Measurements from ENCODE around the gene APOBEC3C.
"Not testable (repeated sequence)": the region's sequence is repeated elsewhere in the genome, so short reads cannot be mapped to it uniquely, and the experiment has no call there.

The APOBEC3C gene

GRCh38 chr22:39021552-39022250, 7.6 kb downstream of the APOBEC3C start:
- no peak for DNase-seq (ENCODE audit: low spot score)

DNA sequence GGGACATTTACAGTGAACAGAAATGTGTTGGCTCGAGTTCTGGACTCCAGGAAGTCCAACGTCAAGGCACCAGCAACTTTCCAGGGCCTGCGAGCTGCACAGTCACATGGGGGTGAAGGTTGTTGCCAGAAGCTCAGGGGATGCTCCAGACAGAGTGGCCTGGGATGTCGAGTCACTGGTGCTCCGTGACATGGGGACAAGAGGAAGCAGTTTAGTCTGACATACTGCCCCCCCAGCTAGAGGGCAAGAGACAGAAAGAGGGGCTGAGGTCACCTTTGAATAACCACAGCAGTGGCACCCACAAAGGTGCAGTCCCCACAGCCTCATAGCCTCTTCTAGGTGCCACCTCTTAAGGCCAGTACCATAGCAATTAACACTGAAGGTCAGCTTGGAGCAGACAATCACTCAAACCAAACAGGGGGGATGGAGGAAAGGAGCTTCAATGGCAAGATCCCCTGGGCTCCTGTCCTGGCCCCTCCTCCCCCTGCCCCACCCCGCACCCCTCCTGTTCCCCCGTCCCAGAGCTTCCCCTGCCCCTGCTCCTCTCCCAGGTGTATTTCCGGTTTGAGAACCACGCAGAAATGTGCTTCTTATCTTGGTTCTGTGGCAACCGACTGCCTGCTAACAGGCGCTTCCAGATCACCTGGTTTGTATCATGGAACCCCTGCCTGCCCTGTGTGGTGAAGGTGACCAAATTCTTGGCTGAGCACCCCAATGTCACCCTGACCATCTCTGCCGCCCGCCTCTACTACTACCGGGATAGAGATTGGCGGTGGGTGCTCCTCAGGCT, 10.7 kb downstream of the APOBEC3C start:
- peak; percentile 38 for DNase-seq (ENCODE audit: low spot score)

DNA sequence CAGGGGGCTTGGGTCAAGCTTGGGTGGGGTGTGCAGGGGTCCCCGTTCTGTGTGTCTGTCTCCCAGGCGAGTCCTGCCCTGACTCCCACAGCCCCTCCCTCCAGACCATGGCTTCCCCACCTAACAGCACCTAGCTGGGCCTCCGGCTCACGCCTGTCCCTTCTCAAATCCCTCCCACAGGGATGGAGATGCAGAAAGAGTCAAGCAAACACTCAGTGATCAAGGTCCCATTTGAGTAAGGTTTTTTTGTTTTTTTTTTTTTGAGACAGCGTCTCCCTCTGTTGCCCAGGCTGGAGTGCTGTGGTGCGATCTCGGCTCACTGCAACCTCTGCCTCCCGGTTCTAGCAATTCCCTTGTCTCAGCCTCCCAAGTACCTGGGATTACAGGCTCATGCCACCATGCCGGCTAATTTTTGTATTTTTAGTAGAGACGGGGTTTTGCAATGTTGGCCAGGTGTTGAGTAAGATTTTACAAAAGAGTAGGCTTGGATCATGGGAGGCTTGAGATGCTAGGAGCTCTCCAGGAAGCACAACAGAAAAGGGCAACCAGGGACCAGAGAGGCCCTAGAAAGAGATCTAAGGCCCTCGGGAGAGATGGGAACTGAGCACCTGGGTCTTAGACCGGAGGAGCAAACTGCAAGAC, 12.6 kb downstream of the APOBEC3C start:
- DNase-seq (ENCODE audit: low spot score): no peak

DNA sequence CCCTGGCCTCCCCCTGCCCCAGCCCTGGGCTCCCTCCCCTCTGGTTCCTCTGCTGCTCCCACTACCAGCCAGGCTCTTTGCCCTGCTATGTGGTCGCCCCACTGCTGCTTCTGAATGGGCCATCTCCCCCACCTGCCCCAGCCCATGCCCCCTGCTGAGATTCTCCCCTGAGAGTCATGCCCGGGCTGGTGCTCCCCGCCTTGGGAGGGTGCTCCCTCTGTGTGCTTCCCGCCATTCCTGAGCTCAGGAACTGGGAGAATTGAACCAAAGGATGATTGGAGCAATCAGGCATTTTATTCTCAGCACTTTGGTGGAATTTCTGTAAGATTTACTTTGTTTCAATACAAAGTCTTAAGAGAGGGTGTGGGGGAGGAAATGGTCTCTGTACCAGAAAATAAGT, 13.7 kb downstream of the APOBEC3C start:
- no peak for DNase-seq (ENCODE audit: low spot score)

GRCh38 chr22:39028281-39028680, 14.2 kb downstream of the APOBEC3C start:
- DNase-seq (ENCODE audit: low spot score): no peak

GRCh38 chr22:39029227-39029626, 15.2 kb downstream of the APOBEC3C start:
- DNase-seq (ENCODE audit: low spot score): no peak

DNA sequence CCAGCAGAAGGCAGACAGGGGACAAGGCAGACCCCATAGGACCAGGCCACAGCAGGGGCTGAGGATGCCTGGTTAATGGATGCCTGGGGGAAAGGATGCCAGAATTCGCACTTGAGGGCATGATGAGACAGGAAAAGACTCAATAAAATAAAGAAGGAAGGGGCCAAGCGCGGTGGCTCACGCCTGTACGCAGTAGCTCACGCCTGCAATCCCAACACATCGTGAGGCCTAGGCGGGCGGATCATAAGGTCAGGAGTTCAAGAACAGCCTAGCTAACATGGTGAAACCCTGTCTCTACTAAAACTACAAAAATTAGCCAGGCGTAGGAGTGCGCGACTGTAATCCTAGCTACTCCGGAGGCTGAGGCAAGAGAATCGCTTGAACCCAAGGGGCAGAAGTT, 16.6 kb downstream of the APOBEC3C start:
- no peak for DNase-seq (ENCODE audit: low spot score)

DNA sequence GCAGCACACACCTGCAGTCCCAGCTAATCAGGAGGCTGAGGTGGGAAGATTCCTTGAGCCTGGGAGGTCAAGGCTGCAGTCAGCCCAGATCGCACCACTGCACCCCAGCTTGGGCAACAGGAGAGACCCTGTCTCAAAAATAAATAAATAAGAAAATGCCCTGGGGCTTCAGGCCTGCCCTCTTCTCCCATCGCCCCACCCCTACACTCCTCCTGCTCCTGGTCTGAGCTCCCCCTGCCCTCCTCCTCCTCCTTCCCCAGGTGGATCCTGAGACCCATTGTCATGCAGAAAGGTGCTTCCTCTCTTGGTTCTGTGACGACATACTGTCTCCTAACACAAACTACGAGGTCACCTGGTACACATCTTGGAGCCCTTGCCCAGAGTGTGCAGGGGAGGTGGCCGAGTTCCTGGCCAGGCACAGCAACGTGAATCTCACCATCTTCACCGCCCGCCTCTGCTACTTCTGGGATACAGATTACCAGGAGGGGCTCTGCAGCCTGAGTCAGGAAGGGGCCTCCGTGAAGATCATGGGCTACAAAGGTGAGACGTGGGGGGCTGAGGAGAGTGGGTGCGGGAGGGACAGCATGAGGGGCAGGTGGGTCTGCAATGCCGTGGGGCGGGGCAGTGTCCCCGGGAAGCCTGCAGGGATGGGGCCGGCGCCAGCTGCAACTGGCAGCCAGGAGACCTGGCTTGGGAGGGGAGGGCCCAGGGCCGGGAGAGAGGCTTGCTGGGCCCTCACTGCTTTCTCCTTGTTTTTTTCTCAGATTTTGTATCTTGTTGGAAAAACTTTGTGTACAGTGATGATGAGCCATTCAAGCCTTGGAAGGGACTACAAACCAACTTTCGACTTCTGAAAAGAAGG, 17.6 kb downstream of the APOBEC3C start:
- DNase-seq (ENCODE audit: low spot score): not testable (repeated sequence)

DNA sequence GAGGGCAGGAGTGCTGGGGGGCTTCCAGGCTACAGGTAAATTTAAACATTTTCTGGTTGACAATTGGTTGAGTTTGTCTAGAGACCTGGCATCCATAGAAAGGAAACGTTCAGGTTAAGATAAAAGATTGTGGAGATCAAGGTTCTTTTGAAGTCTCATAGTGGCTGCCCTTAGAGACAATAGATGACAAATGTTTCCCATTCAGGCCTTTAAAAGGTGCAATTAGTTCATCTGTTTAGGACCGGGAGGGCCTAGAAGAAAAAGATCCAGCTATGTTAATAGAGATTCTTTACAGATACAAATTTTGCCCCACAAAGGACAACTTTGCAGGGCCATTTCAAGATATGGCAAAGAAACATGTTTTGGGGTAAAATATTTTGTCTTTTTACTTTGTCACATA, 23.0 kb downstream of the APOBEC3C start:
- not testable (repeated sequence) for DNase-seq (ENCODE audit: low spot score)

GRCh38 chr22:39039306-39040126, 25.5 kb downstream of the APOBEC3C start:
- DNase-seq (ENCODE audit: low spot score): no peak

GRCh38 chr22:39040155-39040537, 26.1 kb downstream of the APOBEC3C start:
- DNase-seq (ENCODE audit: low spot score): not testable (repeated sequence)

GRCh38 chr22:39040538-39041296, 26.7 kb downstream of the APOBEC3C start, which contains the start of gene APOBEC3F:
APOBEC3F (plus strand) TSS chr22:39040864; CDS start chr22:39040961, 97 bp downstream.
- peak; percentile 87 for DNase-seq (ENCODE audit: low spot score)

DNA sequence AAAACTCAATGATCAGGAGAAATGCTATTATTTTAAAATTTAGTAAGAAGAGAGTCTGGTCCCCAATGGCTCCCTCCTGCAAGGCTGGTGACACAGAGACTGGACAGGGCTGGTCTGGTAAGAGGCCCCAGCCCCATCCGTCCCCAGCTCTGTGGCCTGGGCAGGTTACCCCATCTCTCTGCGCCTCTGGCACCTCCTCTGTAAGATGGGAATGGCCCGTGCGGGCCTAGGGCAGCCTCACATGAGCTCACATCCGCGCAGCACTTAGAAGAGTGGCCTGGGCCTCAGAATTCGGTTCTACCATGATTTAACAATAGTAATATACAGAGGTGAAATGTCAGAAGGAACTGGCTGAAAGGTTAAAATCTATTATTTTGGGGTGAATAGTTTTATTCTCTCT, 27.9 kb downstream of the APOBEC3C start:
- DNase-seq (ENCODE audit: low spot score): no peak

GRCh38 chr22:39043063-39043462, 29.0 kb downstream of the APOBEC3C start:
- DNase-seq (ENCODE audit: low spot score): not testable (repeated sequence)

- DNase-seq (ENCODE audit: low spot score): not testable (repeated sequence)
Measured at GRCh38 chr22:39045136-39045535, 31.1 kb downstream of the APOBEC3C start.

DNA sequence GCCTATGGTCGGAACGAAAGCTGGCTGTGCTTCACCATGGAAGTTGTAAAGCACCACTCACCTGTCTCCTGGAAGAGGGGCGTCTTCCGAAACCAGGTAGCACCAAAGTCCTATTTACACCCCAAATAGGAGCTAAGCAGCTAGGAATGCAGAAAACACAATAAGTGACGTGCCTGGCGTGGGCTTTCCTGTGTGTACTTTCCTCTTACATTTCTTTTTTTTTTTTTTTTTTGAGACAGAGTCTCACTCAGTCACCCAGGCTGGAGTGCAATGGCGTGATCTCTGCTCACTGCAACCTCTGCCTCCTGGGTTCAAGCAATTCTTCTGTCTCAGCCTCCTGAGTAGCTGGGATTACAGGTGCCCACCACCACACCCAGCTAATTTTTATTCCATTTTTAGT, 35.4 kb downstream of the APOBEC3C start:
- DNase-seq (ENCODE audit: low spot score): not testable (repeated sequence)

DNA sequence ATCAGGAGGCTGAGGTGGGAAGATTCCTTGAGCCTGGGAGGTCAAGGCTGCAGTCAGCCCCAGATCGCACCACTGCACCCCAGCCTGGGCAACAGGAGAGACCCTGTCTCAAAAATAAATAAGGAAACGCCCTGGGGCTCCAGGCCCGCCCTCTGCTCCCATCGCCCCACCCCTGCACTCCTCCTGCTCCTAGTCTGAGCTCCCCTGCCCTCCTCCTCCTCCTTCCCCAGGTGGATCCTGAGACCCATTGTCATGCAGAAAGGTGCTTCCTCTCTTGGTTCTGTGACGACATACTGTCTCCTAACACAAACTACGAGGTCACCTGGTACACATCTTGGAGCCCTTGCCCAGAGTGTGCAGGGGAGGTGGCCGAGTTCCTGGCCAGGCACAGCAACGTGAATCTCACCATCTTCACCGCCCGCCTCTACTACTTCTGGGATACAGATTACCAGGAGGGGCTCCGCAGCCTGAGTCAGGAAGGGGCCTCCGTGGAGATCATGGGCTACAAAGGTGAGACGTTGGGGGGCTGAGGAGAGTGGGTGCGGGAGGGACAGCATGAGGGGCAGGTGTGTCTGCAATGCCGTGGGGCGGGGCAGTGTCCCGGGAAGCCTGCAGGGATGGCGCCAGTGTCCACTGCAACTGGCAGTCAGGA, 37.9 kb downstream of the APOBEC3C start:
- not testable (repeated sequence) for DNase-seq (ENCODE audit: low spot score)

GRCh38 chr22:39055658-39056057, 41.6 kb downstream of the APOBEC3C start:
- DNase-seq (ENCODE audit: low spot score): no peak

DNA sequence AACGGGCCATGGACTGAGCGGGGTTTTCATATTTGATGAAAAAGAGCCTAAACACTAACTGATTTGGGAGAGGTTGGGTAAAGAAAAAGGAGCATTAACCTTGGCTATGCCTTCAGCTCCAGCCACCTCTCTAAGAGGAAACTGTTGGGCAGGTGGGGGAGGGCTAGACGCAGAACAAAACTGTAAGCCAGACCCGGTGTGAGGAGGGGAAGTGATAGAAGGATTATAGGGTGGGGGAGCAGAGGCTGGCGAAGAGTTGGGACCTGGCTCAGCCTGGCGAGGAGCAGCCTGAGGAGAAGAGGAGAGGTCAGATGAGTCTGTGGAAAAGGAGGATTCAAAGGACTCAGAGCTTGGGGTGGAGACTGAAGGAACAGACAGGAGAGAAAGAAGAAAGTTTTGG, 47.2 kb downstream of the APOBEC3C start:
- not testable (repeated sequence) for DNase-seq (ENCODE audit: low spot score)

- DNase-seq (ENCODE audit: low spot score): not testable (repeated sequence)
Measured at GRCh38 chr22:39061951-39062350, 47.9 kb downstream of the APOBEC3C start.

Data from CD4-positive, alpha-beta T cell treated with Interleukin-2 at 100 ng/mL for 4 hours (primary cell).